Ramos (cell line): Measurements from ENCODE around the gene HAPLN3.

Experiments used
- in situ Hi-C: fragments of 300-500 bp; cut with MboI; formaldehyde crosslinking; loops from one replicate; pipeline ENCODE4 v1.14.3; 2022; ENCODE audit warnings: low sequenced_read_pairs; ENCODE audit not compliant: unreplicated experiment

Gene HAPLN3

GRCh38 chr15:88912500-88912921 lies 17.2 kb upstream of the HAPLN3 start:
- in situ Hi-C loops, result no loop called here

GRCh38 chr15:88911766-88912118 lies 16.4 kb upstream of the HAPLN3 start:
- in situ Hi-C loops, result no loop called here

- in situ Hi-C loops, result loop anchor here (10.0 kb wide), 1 partner anchor 115 kb away; no protein-coding TSS in a partner anchor
Observed at GRCh38 chr15:88909956-88910831, 14.8 kb upstream of the HAPLN3 start.

GRCh38 chr15:88908697-88909621 lies 13.6 kb upstream of the HAPLN3 start:
- in situ Hi-C loops, result loop anchor here (10.0 kb wide), 1 partner anchor 116 kb away; no protein-coding TSS in a partner anchor

GRCh38 chr15:88908123-88908522 lies 12.8 kb upstream of the HAPLN3 start:
- in situ Hi-C loops, result loop anchor here (10.0 kb wide), 1 partner anchor 117 kb away; no protein-coding TSS in a partner anchor

GRCh38 chr15:88907111-88907510 lies 11.8 kb upstream of the HAPLN3 start:
- in situ Hi-C loops, result loop anchor here (10.0 kb wide), 1 partner anchor 118 kb away; no protein-coding TSS in a partner anchor

GRCh38 chr15:88906551-88906950 lies 11.2 kb upstream of the HAPLN3 start:
- in situ Hi-C loops, result loop anchor here (10.0 kb wide), 1 partner anchor 118 kb away; no protein-coding TSS in a partner anchor

GRCh38 chr15:88906130-88906529 lies 10.8 kb upstream of the HAPLN3 start:
- in situ Hi-C loops, result loop anchor here (10.0 kb wide), 1 partner anchor 119 kb away; no protein-coding TSS in a partner anchor

- in situ Hi-C loops, result loop anchor here (10.0 kb wide), 1 partner anchor 119 kb away; no protein-coding TSS in a partner anchor
Observed at GRCh38 chr15:88905576-88905975, 10.2 kb upstream of the HAPLN3 start.

GRCh38 chr15:88904624-88905327 lies 9.4 kb upstream of the HAPLN3 start:
- in situ Hi-C loops, result loop anchor here (10.0 kb wide), 1 partner anchor 120 kb away; no protein-coding TSS in a partner anchor

- in situ Hi-C loops, result loop anchor here (10.0 kb wide), 1 partner anchor 121 kb away; no protein-coding TSS in a partner anchor
Observed at GRCh38 chr15:88904257-88904623, 8.9 kb upstream of the HAPLN3 start.

- in situ Hi-C loops, result loop anchor here (10.0 kb wide), 1 partner anchor 122 kb away; no protein-coding TSS in a partner anchor
Observed at GRCh38 chr15:88902846-88903245, 7.5 kb upstream of the HAPLN3 start.

- in situ Hi-C loops, result loop anchor here (10.0 kb wide), 1 partner anchor 122 kb away; no protein-coding TSS in a partner anchor
Observed at GRCh38 chr15:88902221-88902835, 7.0 kb upstream of the HAPLN3 start.

GRCh38 chr15:88901508-88902220 lies 6.3 kb upstream of the HAPLN3 start:
- in situ Hi-C loops, result loop anchor here (10.0 kb wide), 1 partner anchor 123 kb away; no protein-coding TSS in a partner anchor

- in situ Hi-C loops, result loop anchor here (10.0 kb wide), 1 partner anchor 124 kb away; no protein-coding TSS in a partner anchor
Observed at GRCh38 chr15:88900982-88901418, 5.7 kb upstream of the HAPLN3 start.

GRCh38 chr15:88900309-88900981 lies 5.1 kb upstream of the HAPLN3 start:
- in situ Hi-C loops, result loop anchor here (10.0 kb wide), 1 partner anchor 124 kb away; no protein-coding TSS in a partner anchor

GRCh38 chr15:88899251-88899650 lies 3.9 kb upstream of the HAPLN3 start:
- in situ Hi-C loops, result no loop called here

GRCh38 chr15:88898736-88899135 lies 3.4 kb upstream of the HAPLN3 start:
- in situ Hi-C loops, result no loop called here
